Measurements from ENCODE around the gene PIK3C2G.

PIK3C2G gene

GRCh38 chr12:18421867-18422266 lies 160.5 kb downstream of the PIK3C2G start:
- peak; percentile 28 for DNase-seq (ENCODE audit: low read depth)
- H3K4me3 ChIP-seq (replicated peaks; ENCODE audit: low read depth, low read length): no peak overlapping the region
- no peak for TF ChIP-seq CTCF (IDR thresholded peaks at IDR 0.05; ENCODE audit: low read length, missing control alignments)

GRCh38 chr12:18422871-18423270 lies 161.6 kb downstream of the PIK3C2G start:
- TF ChIP-seq CTCF (IDR thresholded peaks at IDR 0.05; ENCODE audit: low read length, missing control alignments): no peak
- H3K4me3 ChIP-seq (replicated peaks; ENCODE audit: low read depth, low read length): no peak overlapping the region
- DNase-seq (ENCODE audit: low read depth): no peak

- no peak for DNase-seq (ENCODE audit: low read depth)
- TF ChIP-seq CTCF (IDR thresholded peaks at IDR 0.05; ENCODE audit: low read length, missing control alignments): no peak
- no peak overlapping the region for H3K4me3 ChIP-seq (replicated peaks; ENCODE audit: low read depth, low read length)
These were observed 163.5 kb downstream of the PIK3C2G start for GRCh38 chr12:18424857-18425256.

GRCh38 chr12:18427520-18427919 lies 166.2 kb downstream of the PIK3C2G start:
- no peak for DNase-seq (ENCODE audit: low read depth)
- H3K4me3 ChIP-seq (replicated peaks; ENCODE audit: low read depth, low read length): no peak overlapping the region
- TF ChIP-seq CTCF (IDR thresholded peaks at IDR 0.05; ENCODE audit: low read length, missing control alignments): no peak

- no peak overlapping the region for H3K4me3 ChIP-seq (replicated peaks; ENCODE audit: low read depth, low read length)
- DNase-seq (ENCODE audit: low read depth): no peak
- no peak for TF ChIP-seq CTCF (IDR thresholded peaks at IDR 0.05; ENCODE audit: low read length, missing control alignments)
These were observed 167.1 kb downstream of the PIK3C2G start for GRCh38 chr12:18428416-18428815.

GRCh38 chr12:18429366-18429765 lies 168.0 kb downstream of the PIK3C2G start:
- no peak overlapping the region for H3K4me3 ChIP-seq (replicated peaks; ENCODE audit: low read depth, low read length)
- TF ChIP-seq CTCF (IDR thresholded peaks at IDR 0.05; ENCODE audit: low read length, missing control alignments): no peak
- DNase-seq (ENCODE audit: low read depth): no peak

GRCh38 chr12:18430425-18431048 lies 169.2 kb downstream of the PIK3C2G start:
- peak; percentile 80 for DNase-seq (ENCODE audit: low read depth)
- TF ChIP-seq CTCF (IDR thresholded peaks at IDR 0.05; ENCODE audit: low read length, missing control alignments): peak; percentile 99
- H3K4me3 ChIP-seq (replicated peaks; ENCODE audit: low read depth, low read length): no peak overlapping the region
